HEK293T (cell line): ENCODE measurements around the gene STIL.

Source experiments
- BHLHE40 ChIP-seq: fragments of 450-650 bp; IDR thresholded peaks from 2 replicates; pipeline ENCODE4 v1.6.1; 2016; ENCODE audit warnings: mild to moderate bottlenecking, moderate library complexity, borderline replicate concordance
- HDGF ChIP-seq: fragments of 450-650 bp; IDR thresholded peaks from 2 replicates; pipeline ENCODE4 v1.6.1; 2017; ENCODE audit warnings: antibody characterized with exemption, borderline replicate concordance
- SP1 ChIP-seq: fragments of 450-650 bp; IDR thresholded peaks from 2 replicates; pipeline ENCODE4 v1.6.1; 2017
- SUZ12 ChIP-seq: fragments of 450-650 bp; IDR thresholded peaks from 2 replicates; pipeline ENCODE4 v1.6.1; 2016; ENCODE audit warnings: mild to moderate bottlenecking

DNA sequence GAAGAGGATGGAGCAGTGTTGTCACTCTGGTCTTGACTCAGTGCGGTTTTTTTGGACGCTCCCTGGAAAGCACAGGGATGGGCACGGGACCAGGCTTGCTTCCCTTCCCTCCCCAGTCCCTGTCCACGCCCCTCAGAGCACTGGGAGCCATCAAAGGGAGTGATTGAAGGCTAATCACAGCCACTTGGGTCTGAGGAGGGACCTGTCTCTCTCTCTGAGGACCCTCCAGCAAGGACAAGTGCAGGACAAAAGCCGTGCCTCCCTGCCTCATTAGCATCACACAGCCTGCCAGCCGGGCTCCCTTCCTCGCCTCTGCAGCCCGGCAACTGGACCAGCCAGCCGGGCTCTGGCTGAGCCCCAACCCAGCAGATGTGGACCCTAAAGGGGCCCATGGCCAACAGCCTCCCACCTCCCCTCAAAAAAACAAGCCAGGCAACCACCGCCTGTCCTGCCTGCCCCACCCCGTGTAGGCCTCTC lies 105.5 kb downstream of the STIL start:
- no peak for TF ChIP-seq BHLHE40
- no peak for TF ChIP-seq SUZ12
- no peak for TF ChIP-seq SP1
- TF ChIP-seq HDGF = no peak
